GM12801 (cell line): ENCODE measurements around the gene LUC7L2.

Source experiments
- TF ChIP-seq, protein P1 (sequence below): IDR thresholded peaks from one replicate; pipeline ENCODE4 v1.5.1; 2011; ENCODE audit warnings: control low read depth; ENCODE audit not compliant: insufficient read length; ENCODE audit errors: extremely low read depth

The LUC7L2 gene

DNA sequence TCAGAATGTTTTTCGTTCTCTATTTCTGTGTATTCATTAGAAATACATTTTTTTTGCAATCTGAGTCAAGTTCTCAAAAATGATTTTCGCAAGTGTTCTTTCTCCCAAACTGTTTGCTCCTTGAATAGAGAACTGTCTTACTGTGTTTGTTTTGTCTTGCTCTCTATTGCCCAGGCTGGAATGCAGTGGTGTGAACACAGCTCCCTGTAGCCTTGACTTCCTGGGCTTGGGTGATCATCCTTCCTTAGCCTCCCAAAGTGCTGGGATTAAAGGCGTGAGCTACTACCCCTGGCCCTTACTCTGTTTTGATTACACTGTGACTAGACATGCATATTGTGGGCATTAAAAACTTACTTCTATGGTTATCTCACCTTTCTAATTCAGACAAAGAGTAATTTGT lies 56.7 kb downstream of the LUC7L2 start:
- TF ChIP-seq, protein P1, sequence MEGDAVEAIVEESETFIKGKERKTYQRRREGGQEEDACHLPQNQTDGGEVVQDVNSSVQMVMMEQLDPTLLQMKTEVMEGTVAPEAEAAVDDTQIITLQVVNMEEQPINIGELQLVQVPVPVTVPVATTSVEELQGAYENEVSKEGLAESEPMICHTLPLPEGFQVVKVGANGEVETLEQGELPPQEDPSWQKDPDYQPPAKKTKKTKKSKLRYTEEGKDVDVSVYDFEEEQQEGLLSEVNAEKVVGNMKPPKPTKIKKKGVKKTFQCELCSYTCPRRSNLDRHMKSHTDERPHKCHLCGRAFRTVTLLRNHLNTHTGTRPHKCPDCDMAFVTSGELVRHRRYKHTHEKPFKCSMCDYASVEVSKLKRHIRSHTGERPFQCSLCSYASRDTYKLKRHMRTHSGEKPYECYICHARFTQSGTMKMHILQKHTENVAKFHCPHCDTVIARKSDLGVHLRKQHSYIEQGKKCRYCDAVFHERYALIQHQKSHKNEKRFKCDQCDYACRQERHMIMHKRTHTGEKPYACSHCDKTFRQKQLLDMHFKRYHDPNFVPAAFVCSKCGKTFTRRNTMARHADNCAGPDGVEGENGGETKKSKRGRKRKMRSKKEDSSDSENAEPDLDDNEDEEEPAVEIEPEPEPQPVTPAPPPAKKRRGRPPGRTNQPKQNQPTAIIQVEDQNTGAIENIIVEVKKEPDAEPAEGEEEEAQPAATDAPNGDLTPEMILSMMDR: no peak

DNA sequence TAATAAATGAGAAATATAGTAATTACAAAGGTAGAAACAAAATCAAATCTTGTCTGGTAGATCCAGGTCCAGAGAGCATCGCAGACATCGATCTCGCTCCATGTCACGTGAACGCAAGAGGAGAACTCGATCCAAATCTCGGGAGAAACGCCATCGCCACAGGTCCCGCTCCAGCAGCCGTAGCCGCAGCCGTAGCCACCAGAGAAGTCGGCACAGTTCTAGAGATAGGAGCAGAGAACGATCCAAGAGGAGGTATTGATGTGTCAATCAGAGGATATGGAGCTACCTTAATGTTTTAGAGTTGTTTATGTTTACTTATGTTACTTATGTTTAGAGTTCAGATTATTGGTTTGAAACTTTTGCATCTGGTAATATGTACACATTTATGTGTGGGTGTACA lies 57.8 kb downstream of the LUC7L2 start:
- TF ChIP-seq, protein P1: no peak

- TF ChIP-seq, protein P1: no peak
Observed at GRCh38 chr7:139421123-139421522, 61.4 kb downstream of the LUC7L2 start.

DNA sequence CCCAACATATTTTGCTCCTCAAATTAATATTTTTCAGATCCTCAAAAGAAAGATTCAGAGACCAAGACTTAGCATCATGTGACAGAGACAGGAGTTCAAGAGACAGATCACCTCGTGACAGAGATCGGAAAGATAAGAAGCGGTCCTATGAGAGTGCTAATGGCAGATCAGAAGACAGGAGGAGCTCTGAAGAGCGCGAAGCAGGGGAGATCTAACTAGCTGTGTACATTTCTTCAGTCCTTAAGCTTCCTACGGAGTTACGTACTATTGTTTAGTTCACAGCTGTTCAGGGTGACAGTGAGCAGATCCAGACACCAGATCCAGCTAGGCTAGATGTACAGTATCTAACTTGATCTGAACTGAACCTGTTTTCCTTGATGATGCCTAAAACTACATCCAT lies 62.4 kb downstream of the LUC7L2 start:
- TF ChIP-seq, protein P1: no peak

DNA sequence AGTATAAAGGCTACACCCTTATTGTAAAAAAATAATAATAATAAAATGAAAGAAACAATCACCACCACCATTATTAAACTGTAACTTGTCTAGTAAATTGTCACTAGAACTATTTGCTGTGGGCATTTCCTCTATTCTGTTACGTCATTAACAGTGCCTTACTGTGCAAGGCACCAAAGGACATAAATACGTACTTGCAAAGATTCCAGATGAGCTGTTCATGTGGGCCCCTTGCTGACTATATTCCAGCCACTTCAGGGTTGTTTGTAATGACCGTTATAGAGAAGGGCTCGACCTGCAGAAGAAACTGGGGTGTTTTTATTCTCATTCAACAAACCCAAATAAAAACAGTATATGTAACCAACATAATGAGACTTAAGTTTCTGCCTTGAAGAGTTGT lies 63.4 kb downstream of the LUC7L2 start:
- TF ChIP-seq, protein P1: no peak

DNA sequence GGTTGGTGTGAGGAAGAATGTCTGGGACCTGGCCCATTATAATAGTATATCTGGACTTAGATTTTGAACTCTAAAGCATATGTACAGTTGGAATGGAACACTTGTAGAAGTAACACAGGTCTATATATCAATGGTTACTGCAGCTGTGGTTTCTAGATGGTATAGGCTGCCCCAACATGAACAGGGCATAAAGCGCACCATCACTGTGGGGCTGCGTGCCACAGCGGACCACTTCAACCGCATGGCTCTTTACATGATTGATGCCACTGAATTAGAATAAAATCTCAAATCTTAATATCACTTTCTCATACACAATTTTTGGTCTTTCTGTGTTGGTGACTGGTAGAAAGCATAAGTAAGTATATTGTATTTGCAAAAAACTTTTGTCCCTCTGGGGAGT lies 64.3 kb downstream of the LUC7L2 start:
- TF ChIP-seq, protein P1: no peak

DNA sequence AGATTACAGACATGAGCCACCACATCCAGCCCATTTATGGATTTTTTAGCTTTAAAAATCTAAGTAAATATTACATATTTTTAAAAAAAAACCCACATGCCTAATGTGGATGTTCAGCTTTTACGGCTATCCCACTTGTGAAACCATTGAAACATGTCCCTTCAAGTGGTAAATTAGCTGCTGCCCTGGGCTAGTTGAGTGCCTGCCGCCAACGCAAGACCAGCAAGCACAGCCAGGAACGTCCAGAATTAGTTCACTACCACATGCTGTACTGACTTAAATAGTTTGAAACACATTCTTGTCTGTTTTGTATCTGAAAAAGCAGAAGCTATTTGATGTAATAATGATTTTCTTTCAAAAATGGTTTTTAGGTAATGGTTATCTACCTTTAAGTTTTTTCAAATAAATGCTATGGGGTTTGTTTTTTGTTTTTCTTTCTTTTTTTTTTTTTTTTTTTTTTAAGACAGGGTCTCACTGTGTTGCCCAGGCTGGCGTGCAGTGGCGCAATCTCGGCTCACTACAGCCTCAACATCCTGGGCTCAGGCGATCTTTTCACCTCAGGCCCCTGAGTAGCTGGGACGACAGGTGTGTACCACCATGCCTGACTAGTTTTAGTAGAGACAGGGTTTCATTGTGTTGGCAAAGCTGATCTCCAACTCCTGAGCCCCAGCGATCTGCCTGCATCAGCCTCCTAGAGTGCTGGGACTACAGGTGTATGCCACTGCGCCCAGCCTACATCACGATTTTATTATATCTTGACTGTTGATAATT lies 66.7 kb downstream of the LUC7L2 start:
- TF ChIP-seq, protein P1: no peak
